ENCODE results near the gene TOM1L2.

Gene TOM1L2

GRCh38 chr17:17800504-17801021 lies 171.6 kb downstream of the TOM1L2 start:
- no peak for DNase-seq

GRCh38 chr17:17798573-17799255 lies 173.5 kb downstream of the TOM1L2 start:
- no peak for DNase-seq

- no peak for DNase-seq
These were observed 174.1 kb downstream of the TOM1L2 start for GRCh38 chr17:17798010-17798556.

GRCh38 chr17:17797119-17797809 lies 174.9 kb downstream of the TOM1L2 start:
- no peak for DNase-seq

- no peak for DNase-seq
These were observed 175.5 kb downstream of the TOM1L2 start for GRCh38 chr17:17796787-17797061.

GRCh38 chr17:17795946-17796786 lies 176.0 kb downstream of the TOM1L2 start:
- DNase-seq: no peak

- DNase-seq: no peak
These were observed 176.9 kb downstream of the TOM1L2 start for GRCh38 chr17:17795296-17795695.

- DNase-seq: no peak
These were observed 177.8 kb downstream of the TOM1L2 start for GRCh38 chr17:17794382-17794781.
